Measurements from ENCODE around the gene P2RX6.

- TF ChIP-seq POLR2AphosphoS5 (IDR thresholded peaks at IDR 0.05; ENCODE audit: low read depth, low read length) (no peak), REST (IDR thresholded peaks at IDR 0.05; ENCODE audit: insufficient read depth in 1 of 2, low read depth in 2 of 2, low read length in 2 of 2) (no peak)
Measured at GRCh38 chr22:21054046-21054713, 39.2 kb downstream of the P2RX6 start.
